ENCODE results near the gene ACO2.

The ACO2 gene

DNA sequence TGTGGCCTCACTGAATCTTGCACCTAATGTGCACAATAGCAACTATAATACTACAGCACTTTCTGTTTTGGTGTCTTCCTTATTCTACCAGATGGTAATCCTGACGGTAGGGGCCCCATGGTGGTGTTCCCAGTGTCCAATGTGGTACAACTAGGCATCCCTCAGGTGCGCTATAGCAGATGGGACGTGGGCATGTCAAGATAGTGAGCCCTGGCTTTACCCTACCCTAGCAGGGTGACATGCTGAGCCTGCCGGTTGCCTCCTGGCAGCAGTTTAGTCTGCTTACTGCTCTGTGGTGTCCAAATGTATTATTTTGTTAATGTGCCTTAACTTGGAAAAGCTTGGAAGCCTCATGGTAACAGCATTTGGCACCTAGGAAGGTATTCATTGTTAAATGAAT lies 19.2 kb downstream of the ACO2 start:
- no peak for DNase-seq (ENCODE audit: low read depth in 3 of 3, low spot score in 1 of 3)

DNA sequence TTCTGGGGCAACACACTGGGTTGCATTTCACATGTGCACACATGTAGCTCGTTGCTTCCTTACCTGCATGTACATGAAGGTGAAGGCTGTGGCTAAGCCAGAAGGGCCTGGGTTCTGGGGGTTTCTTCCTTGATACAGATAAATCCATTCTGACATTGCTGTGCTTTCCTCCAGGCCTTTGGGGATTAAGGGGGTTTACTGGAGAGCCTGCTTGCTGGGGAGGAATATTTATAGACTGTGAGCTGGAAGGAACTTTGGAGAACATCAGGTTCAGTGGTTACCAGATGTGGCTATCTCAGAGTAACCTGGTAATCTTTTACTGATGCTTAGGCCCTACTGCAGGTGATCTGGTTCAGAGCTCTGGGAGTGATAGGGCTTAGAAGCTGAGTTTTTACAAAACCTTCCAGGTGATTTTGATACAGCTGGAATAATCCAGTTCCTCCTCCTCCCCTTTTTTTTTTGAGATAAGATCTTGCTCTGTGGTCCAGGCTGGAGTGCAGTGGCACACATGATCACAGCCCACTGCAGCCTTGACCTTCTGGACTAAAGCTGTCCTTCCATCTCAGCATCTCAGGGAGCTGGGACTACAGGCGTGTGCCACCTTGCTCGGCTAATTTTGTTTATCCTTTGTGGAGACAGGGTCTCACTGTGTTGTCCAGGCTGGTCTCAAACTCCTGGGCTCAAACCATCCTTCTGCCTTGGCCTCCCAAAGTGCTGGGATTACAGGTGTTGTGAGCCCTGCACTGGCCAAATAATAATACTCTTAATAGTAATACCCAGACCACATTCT lies 19.9 kb downstream of the ACO2 start:
- DNase-seq (ENCODE audit: low read depth in 3 of 3, low spot score in 1 of 3) = no peak

DNA sequence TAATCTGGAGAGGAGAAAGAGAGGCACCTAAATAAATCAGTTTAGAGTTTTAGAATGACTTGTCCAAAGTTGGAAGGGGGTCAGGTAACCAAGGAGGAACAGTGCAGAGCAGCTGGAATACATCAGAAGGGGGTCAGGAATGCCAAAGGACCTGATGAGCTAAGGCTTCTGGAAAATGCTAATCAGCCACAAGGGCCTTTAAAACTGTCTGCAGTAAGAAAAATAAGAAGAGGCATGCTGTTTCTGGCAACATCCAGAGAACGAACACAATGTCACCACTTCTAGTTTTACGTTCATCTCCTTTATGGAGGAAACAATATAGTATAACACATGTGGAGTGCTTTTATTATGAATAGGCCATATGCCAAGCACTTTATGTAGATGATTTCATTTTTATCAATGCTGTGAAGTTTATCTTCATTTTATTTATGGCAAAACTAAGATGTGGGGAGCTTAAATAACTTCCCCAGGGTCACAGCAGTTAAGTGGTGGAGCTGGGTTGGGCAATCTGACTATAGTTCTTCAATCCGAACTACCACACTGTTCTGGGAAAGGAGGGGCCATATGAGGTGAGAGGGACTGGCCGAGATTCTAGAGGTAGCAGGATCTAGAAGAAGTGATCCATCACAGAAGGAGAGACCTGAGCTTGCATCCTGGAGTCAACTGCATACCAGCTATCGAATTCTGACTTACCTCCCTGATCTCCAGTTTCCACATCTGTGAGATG lies 22.6 kb downstream of the ACO2 start:
- DNase-seq (ENCODE audit: low read depth in 3 of 3, low spot score in 1 of 3) = no peak

DNA sequence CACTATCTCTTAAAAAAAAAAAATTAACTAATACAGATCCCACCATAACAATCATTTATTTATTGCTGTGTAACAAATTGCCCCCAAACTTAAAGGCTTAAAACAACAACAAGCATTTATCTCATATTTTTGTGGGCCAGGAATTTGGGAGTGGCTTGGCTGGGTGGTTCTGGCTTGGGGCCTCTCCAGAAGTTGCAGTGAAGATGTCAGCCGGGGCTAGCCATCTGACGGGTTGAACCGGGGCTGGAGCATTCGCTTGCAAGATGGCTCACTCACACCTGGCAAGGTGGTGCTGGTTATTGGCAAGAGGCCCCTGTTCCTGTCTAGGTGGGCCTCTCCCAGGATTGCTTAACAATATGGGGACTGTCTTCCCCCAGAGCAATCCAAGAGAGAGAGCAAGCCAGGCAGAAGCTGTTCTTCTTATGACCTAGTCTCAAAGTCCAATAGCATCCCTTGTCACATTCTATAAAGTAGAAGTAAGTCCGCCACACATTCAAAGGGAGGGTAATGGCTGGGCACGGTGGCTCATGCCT lies 29.5 kb downstream of the ACO2 start:
- no peak for DNase-seq (ENCODE audit: low read depth in 3 of 3, low spot score in 1 of 3)

- no peak for DNase-seq (ENCODE audit: low read depth in 3 of 3, low spot score in 1 of 3)
Measured at GRCh38 chr22:41499624-41500280, 30.8 kb downstream of the ACO2 start.

GRCh38 chr22:41500303-41500702 lies 31.4 kb downstream of the ACO2 start:
- DNase-seq (ENCODE audit: low read depth in 3 of 3, low spot score in 1 of 3) = no peak

GRCh38 chr22:41501209-41501608 lies 32.3 kb downstream of the ACO2 start:
- DNase-seq (ENCODE audit: low read depth in 3 of 3, low spot score in 1 of 3) = no peak

GRCh38 chr22:41504397-41504796 lies 35.5 kb downstream of the ACO2 start:
- DNase-seq (ENCODE audit: low read depth in 3 of 3, low spot score in 1 of 3) = no peak

GRCh38 chr22:41504816-41505215 lies 35.9 kb downstream of the ACO2 start:
- no peak for DNase-seq (ENCODE audit: low read depth in 3 of 3, low spot score in 1 of 3)

- no peak for DNase-seq (ENCODE audit: low read depth in 3 of 3, low spot score in 1 of 3)
Measured at GRCh38 chr22:41505511-41506220, 36.7 kb downstream of the ACO2 start.

DNA sequence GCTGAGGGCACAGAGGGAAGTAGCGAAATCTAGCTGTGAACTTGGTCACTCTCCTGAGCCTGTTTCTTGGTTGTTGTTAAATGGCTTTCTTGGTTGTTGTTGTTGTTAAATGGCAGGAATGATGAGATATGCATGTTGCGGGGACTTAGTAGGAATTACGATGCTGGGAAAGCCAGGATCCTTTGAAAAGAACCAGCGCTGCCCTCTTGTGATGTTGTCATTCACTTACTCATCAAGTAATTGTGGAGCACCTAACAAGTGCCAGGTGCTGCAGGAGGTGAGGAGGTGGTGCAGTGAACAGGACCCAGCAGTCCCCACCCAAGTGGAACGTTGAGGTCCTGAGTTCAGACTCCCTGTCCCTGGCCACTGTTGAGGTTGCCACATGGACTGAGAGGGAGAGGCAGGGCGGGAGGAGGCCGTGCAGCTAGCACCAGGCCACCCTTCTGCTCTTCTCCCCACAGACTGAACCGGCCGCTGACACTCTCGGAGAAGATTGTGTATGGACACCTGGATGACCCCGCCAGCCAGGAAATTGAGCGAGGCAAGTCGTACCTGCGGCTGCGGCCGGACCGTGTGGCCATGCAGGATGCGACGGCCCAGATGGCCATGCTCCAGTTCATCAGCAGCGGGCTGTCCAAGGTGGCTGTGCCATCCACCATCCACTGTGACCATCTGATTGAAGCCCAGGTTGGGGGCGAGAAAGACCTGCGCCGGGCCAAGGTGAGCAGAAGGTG lies 38.6 kb downstream of the ACO2 start:
- no peak for DNase-seq (ENCODE audit: low read depth in 3 of 3, low spot score in 1 of 3)

DNA sequence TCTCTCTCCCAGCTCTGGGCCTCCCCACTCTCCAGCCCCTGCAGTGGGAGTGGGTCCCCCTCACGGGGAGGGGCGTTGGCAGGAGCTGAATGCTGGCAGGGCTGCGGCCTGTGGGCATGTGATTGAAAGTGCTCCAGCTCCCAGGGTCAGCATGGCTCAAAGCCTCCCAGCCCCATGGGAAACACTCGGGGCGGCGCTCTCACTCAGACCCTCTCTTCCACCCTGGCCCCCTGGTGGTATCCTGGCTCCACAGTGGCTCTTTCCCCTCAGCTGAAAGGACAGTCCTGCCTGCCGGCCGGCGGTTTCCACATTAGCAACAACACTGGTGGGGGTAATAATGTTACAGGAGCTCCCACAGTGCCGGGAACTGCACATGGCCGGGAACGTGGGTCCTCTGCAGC lies 39.9 kb downstream of the ACO2 start:
- no peak for DNase-seq (ENCODE audit: low read depth in 3 of 3, low spot score in 1 of 3)

GRCh38 chr22:41511521-41511968 lies 42.6 kb downstream of the ACO2 start:
- no peak for DNase-seq (ENCODE audit: low read depth in 3 of 3, low spot score in 1 of 3)

DNA sequence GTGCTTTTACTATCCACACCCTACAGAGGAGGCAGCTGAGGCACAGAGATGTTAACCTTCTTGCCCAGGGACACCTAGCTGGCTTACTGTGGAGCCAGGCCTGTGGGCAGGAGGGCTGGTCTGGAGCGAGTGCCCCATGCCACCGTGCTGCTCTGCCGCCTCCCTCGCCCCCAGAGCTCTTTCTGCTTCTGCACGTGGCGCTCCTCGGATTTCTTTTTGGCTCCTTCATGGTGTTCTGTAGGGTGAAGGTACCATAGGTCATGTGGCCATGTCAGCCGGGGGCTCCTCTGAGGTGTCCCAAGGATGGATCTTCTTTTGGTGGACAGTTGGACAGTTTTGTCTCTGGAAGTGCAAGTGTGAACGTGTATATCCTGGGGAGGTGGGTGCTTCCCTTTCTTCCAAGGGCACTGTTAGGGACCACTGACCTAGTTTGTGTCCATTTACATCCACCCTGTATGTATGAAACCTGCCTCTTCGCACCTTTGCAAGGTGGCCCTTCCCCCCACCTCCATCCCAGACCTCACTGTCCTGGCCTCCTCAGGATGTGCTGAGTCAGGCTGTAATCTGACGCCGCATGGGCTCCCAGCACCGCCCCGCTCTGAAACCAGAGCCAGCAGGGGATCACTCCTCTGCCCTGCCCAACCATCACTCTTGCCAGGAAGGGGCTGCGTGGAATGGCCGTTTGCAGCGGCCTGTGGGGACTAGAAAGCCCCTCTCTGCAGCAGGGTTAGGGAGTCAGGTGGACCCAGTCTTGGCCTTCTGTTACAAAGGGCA lies 43.7 kb downstream of the ACO2 start:
- no peak for DNase-seq (ENCODE audit: low read depth in 3 of 3, low spot score in 1 of 3)

DNA sequence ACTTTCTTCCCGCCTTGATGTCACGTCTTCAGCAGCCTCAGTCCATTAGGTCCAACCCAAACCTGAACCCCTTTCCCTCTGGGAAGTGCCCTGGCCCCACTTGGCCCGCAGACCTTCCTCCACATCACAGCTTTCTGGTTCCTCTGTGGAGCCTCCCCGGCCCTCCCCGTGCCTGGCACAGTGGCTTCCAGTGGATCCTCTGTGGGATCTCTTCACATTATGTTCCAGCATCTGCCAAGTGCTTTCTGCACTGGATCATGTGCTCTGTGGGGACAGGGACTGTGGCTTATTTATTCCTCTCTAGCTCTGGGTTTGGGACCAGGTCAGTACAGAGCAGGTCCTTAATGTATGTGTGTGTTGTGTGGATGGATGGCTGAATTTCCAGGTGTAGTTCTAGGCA lies 44.5 kb downstream of the ACO2 start:
- no peak for DNase-seq (ENCODE audit: low read depth in 3 of 3, low spot score in 1 of 3)

- DNase-seq (ENCODE audit: low read depth in 3 of 3, low spot score in 1 of 3) = no peak
Measured at GRCh38 chr22:41516462-41516861, 47.5 kb downstream of the ACO2 start.

DNA sequence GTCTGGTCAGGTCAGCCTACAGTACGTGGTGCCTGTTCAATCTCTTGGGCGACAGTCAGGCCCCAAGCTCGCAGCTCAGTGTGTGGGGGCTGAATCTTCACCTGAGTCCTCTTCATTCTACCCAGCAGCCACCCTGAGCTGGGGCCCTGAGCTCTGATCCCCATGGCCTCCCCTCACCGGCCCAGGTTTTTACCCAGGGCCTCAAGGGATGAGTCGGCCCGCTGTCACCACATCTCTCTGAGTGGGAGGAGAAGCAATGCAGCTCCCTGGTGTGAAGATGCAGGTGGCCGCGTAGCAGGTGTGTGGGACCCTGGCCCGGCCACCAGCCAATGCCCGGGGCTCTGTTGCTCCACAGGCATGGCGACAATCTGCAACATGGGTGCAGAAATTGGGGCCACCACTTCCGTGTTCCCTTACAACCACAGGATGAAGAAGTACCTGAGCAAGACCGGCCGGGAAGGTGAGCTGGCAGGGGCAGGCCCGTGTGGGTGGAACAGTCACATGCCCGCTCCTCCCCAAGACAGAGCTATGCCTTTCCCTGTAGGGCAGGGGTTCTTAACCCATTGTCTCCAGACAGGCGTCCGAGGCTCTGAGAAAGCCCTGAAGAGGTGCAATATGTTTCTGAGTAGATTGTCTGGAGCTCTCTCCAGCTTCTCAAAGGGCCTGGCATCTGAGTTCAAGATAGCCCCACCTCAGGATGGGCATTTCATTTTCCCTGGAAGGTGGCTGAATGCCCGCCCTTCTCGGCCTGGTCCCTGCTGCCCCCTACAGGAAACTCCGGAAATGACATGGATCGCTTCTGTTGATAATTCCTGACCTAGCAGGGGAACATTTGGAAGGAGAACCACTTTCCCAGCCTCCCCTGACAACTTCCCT lies 48.5 kb downstream of the ACO2 start:
- DNase-seq (ENCODE audit: low read depth in 3 of 3, low spot score in 1 of 3) = no peak

DNA sequence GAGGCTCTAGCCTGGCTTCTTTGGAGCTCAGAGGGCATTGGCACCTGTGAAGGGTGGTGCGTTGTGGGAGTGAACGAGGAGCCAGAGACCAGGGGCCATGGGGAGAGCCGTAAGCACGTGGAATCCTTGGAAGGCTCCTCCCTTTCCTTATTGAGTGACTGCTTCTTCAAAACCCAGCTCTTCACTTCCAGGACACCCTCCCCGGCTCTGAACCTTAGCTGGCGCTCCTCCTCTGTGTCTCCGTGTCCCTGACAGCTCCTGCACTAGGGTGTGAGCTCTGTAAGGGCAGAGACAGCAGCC lies 49.1 kb downstream of the ACO2 start:
- no peak for DNase-seq (ENCODE audit: low read depth in 3 of 3, low spot score in 1 of 3)

DNA sequence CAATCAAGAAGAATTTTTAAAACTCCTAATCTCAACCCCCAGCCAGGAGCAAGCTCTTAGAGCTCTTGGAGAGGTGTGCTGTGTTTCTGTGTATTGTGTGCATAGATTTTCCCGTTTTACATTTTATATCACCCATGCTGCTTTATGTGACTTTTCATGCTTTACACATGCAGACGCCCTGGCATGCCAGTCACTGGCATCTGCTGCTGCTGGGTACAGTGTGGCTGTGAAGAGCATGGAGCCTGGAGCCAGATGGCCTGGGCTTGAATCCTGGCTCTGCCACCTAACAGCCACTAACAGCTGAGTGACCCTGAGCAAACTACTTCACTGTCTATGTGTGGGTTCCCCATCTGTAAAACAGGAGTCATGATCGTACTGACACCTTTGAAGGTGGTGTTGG lies 52.2 kb downstream of the ACO2 start:
- no peak for DNase-seq (ENCODE audit: low read depth in 3 of 3, low spot score in 1 of 3)
